HG02943 (cell line): ENCODE results near the gene FITM1.

Experiments
- ATAC-seq: cut with Tn5 transposase; IDR thresholded peaks from one replicate; pipeline ENCODE4 v1.9.1; 2021; ENCODE audit warnings: mild to moderate bottlenecking, low read depth, moderate library complexity; ENCODE audit not compliant: unreplicated experiment

FITM1 gene

GRCh38 chr14:24179961-24180796 lies 49.7 kb downstream of the FITM1 start:
- no peak for ATAC-seq

GRCh38 chr14:24181371-24182077 lies 51.1 kb downstream of the FITM1 start:
- ATAC-seq = no peak
